Umbilical cord (tissue), 2 donors: Measurements from ENCODE around the gene PADI1. TPM values are rescaled to one million over a fixed set of nuclear protein-coding genes. Genes with fewer than 3 reads are reported as not detected.
"Not testable (repeated sequence)": the region's sequence is repeated elsewhere in the genome, so short reads cannot be mapped to it uniquely, and the experiment has no call there.

Experiments used
- DNase-seq: peaks from one replicate; pipeline ENCODE4 v3.0.0-alpha.2; 2015; ENCODE audit warnings: low spot score
- total RNA-seq: library from RNA; depleted of rRNA; stranded (reverse); fragments of >200 nt; gene quantifications from one replicate; pipeline ENCODE4 v1.2.3, GENCODE V29; 2014; ENCODE audit warnings: low replicate concordance; ENCODE audit not compliant: insufficient read depth

PADI1 gene
- total RNA-seq, 1 donor from 2014 or later, result 0.96 TPM

DNA sequence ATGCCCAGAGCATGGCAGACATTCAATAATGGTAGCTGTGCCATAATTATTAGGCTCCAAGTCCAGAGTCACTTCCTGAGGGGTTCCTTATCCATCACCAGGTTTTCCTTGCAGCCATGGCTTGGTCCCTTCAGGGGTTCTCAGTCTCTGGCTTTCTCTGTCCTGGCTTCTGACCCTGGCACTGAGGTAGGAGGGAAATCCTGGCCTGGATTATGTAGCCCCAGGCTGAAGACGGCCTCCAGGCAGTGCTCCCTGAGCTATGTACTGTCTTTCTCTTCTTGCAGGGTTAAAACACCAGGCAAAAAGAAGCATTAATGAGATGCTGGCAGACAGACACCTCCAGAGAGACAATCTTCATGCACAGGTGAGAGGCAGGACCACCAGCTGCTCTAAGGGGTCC lies 34.5 kb downstream of the PADI1 start:
- peak; percentile 84 for DNase-seq

- not testable (repeated sequence) for DNase-seq
Observed at GRCh38 chr1:17241011-17241779, 36.3 kb downstream of the PADI1 start.

DNA sequence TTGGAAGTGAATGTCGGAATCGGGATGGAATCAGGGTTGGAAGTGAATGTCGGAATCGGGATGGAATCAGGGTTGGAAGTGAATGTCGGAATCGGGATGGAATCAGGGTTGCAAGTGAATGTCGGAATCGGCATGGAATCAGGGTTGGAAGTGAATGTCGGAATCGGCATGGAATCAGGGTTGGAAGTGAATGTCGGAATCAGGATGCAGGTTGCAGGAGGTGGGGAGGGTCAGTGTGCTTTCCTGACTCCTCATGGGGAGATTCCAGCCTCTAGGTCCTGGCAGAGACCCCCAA lies 36.8 kb downstream of the PADI1 start:
- not testable (repeated sequence) for DNase-seq

- DNase-seq, result no peak
Observed at GRCh38 chr1:17243274-17243673, 38.3 kb downstream of the PADI1 start.

DNA sequence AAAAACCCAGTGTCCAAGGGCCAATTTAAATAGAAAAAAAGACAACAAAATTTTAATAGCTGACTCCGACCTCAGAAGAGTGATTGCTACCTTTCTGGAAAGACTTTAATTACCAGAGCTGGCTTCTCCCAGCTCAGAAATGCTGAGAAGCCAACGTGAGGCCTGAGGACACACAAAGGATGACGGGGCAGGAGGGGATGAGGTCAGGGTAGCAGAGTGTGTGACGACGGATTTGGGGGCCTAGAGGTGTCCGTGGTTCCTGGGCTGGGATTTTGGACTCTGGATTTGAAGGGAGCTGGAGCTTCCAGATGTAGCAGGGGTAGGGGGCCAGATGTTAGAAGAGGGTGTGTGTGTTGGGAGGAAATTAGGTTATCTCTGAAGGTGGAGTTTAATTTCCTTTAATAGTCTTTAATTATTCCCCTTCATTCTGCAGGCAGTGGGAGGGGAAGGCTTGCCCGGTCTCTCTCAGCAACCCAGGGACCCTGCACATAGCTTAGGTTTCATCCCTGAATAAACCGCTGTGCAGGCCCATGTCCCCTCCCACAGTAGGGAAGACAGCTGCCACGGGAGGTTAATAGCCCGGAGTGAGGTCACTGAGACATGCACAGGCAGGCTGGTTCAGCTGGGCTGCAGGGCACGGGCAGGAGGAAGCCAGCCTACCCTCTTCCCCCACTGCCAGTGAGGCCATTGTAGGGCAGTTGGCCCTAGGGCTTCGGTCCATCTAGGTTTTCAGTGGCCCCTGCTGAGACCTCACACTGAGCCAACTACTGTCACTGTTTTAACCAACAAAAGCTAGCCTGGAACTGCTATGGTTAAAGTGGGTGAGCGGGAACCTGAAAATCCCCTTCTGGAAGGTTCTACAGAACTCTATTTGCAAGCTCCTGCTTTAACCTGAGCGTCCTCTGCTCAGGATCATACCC lies 40.2 kb downstream of the PADI1 start:
- no peak for DNase-seq

- DNase-seq, result no peak
Observed at GRCh38 chr1:17245816-17246325, 40.9 kb downstream of the PADI1 start.

GRCh38 chr1:17246971-17247370 lies 42.0 kb downstream of the PADI1 start:
- DNase-seq, result no peak

DNA sequence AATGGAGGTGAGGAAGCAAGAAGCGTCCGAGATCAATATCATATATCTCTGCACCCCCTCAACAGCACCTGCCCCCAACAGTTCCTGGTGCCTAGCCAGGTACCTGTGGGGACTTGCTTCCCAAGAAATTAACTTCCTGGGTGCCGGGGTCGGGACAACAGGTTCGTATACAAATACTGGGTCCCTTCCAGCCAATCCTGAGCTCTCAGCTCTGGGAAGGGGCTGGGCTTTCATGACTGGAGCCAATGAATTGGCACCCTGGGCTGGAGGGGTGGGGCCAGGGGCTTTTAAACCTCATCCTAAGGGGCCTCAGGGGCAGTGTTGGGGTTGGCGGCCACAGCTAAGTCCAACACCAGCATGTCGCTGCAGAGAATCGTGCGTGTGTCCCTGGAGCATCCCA lies 43.9 kb downstream of the PADI1 start, which contains the start of gene PADI3:
Gene PADI3 (plus strand): TSS at position 318 of the 400 bp plus-strand sequence. CDS start 40 bp downstream, at position 358.
- no peak for DNase-seq

GRCh38 chr1:17250601-17251000 lies 45.7 kb downstream of the PADI1 start:
- DNase-seq, result no peak

GRCh38 chr1:17251246-17251645 lies 46.3 kb downstream of the PADI1 start:
- no peak for DNase-seq

GRCh38 chr1:17251701-17252376 lies 46.9 kb downstream of the PADI1 start:
- DNase-seq, result no peak

GRCh38 chr1:17255336-17255735 lies 50.4 kb downstream of the PADI1 start:
- DNase-seq, result no peak

GRCh38 chr1:17258116-17258757 lies 53.3 kb downstream of the PADI1 start:
- DNase-seq, result no peak

GRCh38 chr1:17258758-17259130 lies 53.8 kb downstream of the PADI1 start:
- DNase-seq, result no peak

- no peak for DNase-seq
Observed at GRCh38 chr1:17259233-17259873, 54.4 kb downstream of the PADI1 start.

GRCh38 chr1:17260264-17260663 lies 55.3 kb downstream of the PADI1 start:
- DNase-seq, result no peak

DNA sequence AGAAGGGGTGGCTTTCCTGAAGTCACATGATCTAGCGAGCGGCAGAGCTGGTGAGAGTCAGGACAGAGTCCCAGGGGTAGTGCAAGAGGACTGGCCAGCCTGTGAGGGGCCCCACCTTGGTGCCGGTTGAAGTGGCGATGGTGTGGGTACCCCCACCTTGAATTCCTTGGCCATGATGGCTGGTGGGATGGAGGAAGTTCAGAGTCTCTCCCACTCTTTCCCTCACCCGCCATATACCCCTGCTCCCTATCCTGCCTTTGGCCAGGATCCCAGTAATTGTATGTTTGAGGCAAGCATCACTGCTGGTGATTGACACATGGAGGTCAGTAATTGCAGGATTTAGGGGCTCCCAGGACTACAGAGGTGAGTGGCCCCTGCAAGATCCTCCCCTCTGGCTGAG lies 55.8 kb downstream of the PADI1 start:
- DNase-seq, result no peak

DNA sequence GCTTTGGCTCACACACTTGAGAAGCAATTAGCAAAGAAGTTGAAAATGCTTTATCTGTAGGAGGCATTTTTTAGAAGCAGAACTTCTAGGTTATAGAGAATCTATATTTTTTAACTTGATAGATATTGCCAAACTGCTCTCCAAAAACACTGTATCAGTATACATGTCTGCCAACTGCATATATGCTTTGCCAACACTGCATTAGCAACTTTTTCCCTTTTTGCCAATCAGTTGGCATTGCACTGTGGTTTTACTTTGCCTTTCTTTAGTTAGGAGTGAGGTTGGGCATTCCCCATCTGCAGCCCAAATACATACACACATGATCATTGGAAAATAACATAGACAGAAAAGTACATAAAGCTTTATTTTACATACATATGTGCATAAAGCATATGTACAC lies 59.0 kb downstream of the PADI1 start:
- no peak for DNase-seq

DNA sequence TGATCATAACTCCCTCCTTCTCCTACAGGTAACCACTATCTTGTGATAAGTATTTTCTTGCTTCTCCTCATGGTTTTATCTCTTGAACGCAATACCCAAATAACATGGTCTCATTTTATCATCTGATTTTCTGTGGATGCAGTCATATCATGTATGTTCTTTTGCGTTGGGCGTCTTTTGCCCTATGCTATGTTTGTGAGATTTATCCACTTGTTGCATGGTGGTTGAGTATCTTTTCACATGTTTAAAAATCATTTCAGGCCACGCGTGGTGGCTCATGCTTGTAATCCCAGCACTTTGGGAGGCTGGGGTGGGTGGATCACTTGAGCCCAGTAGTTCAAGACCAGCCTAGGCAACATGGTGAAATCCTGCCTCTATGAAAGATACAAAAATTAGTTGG lies 59.5 kb downstream of the PADI1 start:
- no peak for DNase-seq

DNA sequence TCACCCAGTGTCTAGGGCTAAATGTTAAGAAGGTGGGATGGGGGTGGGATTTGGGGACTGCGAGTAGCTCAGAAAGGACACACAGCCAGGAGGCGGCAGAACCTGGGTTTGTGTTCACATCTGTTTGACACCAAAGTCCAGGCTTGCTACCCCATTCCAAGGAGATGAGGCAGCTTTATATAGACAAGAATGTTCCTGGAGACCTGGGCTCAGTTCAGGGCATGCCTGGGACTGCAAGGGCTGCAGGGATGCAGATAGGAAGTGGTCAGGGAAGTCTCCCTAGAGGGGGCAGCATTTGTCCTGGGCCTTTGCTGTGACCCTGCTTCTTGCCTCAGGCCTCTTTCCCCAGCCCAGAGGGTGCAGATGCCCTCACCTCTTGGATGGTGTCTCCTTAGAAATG lies 60.2 kb downstream of the PADI1 start:
- DNase-seq, result no peak

- no peak for DNase-seq
Observed at GRCh38 chr1:17265950-17266349, 61.0 kb downstream of the PADI1 start.
